ENCODE data around the gene CCSER2. TPM values are rescaled to one million over a fixed set of nuclear protein-coding genes. Genes with fewer than 3 reads are reported as not detected.

CCSER2 gene
- polyA plus RNA-seq, 1 of the 3 experiments (the other 2 are of a cell fraction) = 8.5 TPM

GRCh38 chr10:84484541-84484940, 156.2 kb downstream of the CCSER2 start:
- CTCF ChIA-PET = no interaction called here
- POLR2A ChIA-PET = no interaction called here

GRCh38 chr10:84493361-84493760, 165.0 kb downstream of the CCSER2 start:
- Histone ChIP-seq H3K36me3 (replicated peaks in 1 of 2; ENCODE audit: control insufficient read depth in 1 of 2, insufficient read depth in 2 of 2, low read length in 1 of 2) (no peaks in the 10 kb centered on the region), H3K79me2 (ENCODE audit: insufficient read depth) (peaks cover 27% of the 10 kb centered on the region; the same call in 1 of the 2 replicates), H3K9me2 (no peaks in the 10 kb centered on the region), H3K4me1 (ENCODE audit: control insufficient read depth in 1 of 2, insufficient read depth in 2 of 2, low read depth in 1 of 2, low read length in 1 of 2) (peaks cover 0 to 23% of the 10 kb centered on the region in 2 experiments; a peak in 3 of 4 replicates), H3K9ac (peak overlapping the region; percentile 4; the same call in 1 of the 2 replicates), H2AFZ (ENCODE audit: low read depth) (no peak overlapping the region), H3K27ac (ENCODE audit: low read depth in 2 of 2, low read length in 1 of 2) (peak overlapping the region in 1 of 2 experiments; percentile 83; a peak in 2 of 4 replicates), H3K4me2 (no peak overlapping the region), H3K4me3 (ENCODE audit: low read depth in 2 of 2, low read length in 1 of 2) (no peak overlapping the region), H4K20me1 (ENCODE audit: insufficient read depth) (no peaks in the 10 kb centered on the region), H3K9me3 (no peaks in the 10 kb centered on the region), H3K27me3 (ENCODE audit: insufficient read depth) (no peaks in the 10 kb centered on the region), H3F3A (replicated peaks; ENCODE audit: insufficient read depth) (peaks cover 32% of the 10 kb centered on the region)
- 97% methylated on average over 2 of the region's 2 CpGs for WGBS (ENCODE audit: low lambda C conversion rate)
- no peak for DNase-seq
- ChIA-PET POLR2A (no interaction called here), CTCF (no interaction called here)
- TF ChIP-seq FOSL2 (IDR thresholded peaks at IDR 0.05; ENCODE audit: borderline replicate concordance, low read depth) = no peak
- no peak for TF ChIP-seq CTCF (IDR thresholded peaks at IDR 0.05)
- no peak for TF ChIP-seq MXI1 (IDR thresholded peaks at IDR 0.05; ENCODE audit: low read depth, low read length)
- no peak for TF ChIP-seq SIN3A (IDR thresholded peaks at IDR 0.05; ENCODE audit: borderline replicate concordance, low read depth, low read length)
- TF ChIP-seq RXRA (IDR thresholded peaks at IDR 0.05; ENCODE audit: borderline replicate concordance, low read depth) = no peak
- no peak for TF ChIP-seq IRF3 (IDR thresholded peaks at IDR 0.05; ENCODE audit: low read depth, low read length)
- TF ChIP-seq TEAD4 (IDR thresholded peaks at IDR 0.05; ENCODE audit: borderline replicate concordance, insufficient read depth) = no peak
- TF ChIP-seq PBX3 (IDR thresholded peaks at IDR 0.05) = no peak
- no peak for TF ChIP-seq FOXJ3 (CRISPR knock-in tag; IDR thresholded peaks at IDR 0.05)
- no peak for TF ChIP-seq TCF12 (IDR thresholded peaks at IDR 0.05)
- no peak for TF ChIP-seq RFX5 (IDR thresholded peaks at IDR 0.05; ENCODE audit: low read length)
- TF ChIP-seq RAD21 (IDR thresholded peaks at IDR 0.05; ENCODE audit: low read length) = no peak

More at GRCh38 chr10:84484541-84484940, 156.2 kb downstream of the CCSER2 start:
- Histone ChIP-seq H3K4me2 (no peak overlapping the region), H3K4me1 (ENCODE audit: control insufficient read depth in 1 of 2, insufficient read depth in 2 of 2, low read depth in 1 of 2, low read length in 1 of 2) (no peaks in the 10 kb centered on the region), H3K27ac (ENCODE audit: low read depth in 2 of 2, low read length in 1 of 2) (no peak overlapping the region), H3K9ac (no peak overlapping the region), H3K4me3 (ENCODE audit: low read depth in 2 of 2, low read length in 1 of 2) (no peak overlapping the region), H3K9me3 (no peaks in the 10 kb centered on the region), H3K9me2 (no peaks in the 10 kb centered on the region), H3F3A (replicated peaks; ENCODE audit: insufficient read depth) (peaks cover 2% of the 10 kb centered on the region), H4K20me1 (ENCODE audit: insufficient read depth) (no peaks in the 10 kb centered on the region), H3K36me3 (replicated peaks in 1 of 2; ENCODE audit: control insufficient read depth in 1 of 2, insufficient read depth in 2 of 2, low read length in 1 of 2) (peaks cover 3 to 12% of the 10 kb centered on the region in 2 experiments), H2AFZ (ENCODE audit: low read depth) (no peak overlapping the region), H3K79me2 (ENCODE audit: insufficient read depth) (peaks cover 11% of the 10 kb centered on the region; the same call in 1 of the 2 replicates), H3K27me3 (ENCODE audit: insufficient read depth) (no peaks in the 10 kb centered on the region)
- 98% methylated on average over 2 of the region's 2 CpGs for WGBS (ENCODE audit: low lambda C conversion rate)
- DNase-seq = no peak
- TF ChIP-seq PBX3 (IDR thresholded peaks at IDR 0.05) (no peak), RCOR1 (IDR thresholded peaks at IDR 0.05; ENCODE audit: low read length) (no peak), EZH2phosphoT487 (IDR thresholded peaks at IDR 0.05; ENCODE audit: borderline replicate concordance, low read depth) (no peak), TAF1 (IDR thresholded peaks at IDR 0.05; ENCODE audit: borderline replicate concordance, low read depth, low read length) (no peak), FOSL2 (IDR thresholded peaks at IDR 0.05; ENCODE audit: borderline replicate concordance, low read depth) (no peak), TCF12 (IDR thresholded peaks at IDR 0.05) (no peak), FOXJ3 (CRISPR knock-in tag; IDR thresholded peaks at IDR 0.05) (no peak), SIN3A (IDR thresholded peaks at IDR 0.05; ENCODE audit: borderline replicate concordance, low read depth, low read length) (no peak)

All from SK-N-SH (cell line).